SK-N-SH (cell line): ENCODE data around the gene KAT6B.

Source experiments
- CTCF ChIP-seq: fragments of 200-600 bp; sonication (generic); IDR thresholded peaks from 2 replicates; pipeline ENCODE4 v1.6.1; 2017; ENCODE audit warnings: antibody characterized with exemption, mild to moderate bottlenecking, moderate library complexity
- GABPA ChIP-seq: IDR thresholded peaks from 2 replicates; pipeline ENCODE4 v1.4.0; 2012; ENCODE audit warnings: low read depth, mild to moderate bottlenecking
- GATA2 ChIP-seq: sonication (generic); formaldehyde crosslinking; IDR thresholded peaks from 2 replicates; pipeline ENCODE4 v1.5.0; 2020; ENCODE audit warnings: mild to moderate bottlenecking, missing genetic modification reagents
- MAX ChIP-seq: IDR thresholded peaks from 2 replicates; pipeline ENCODE4 v1.4.0; 2012; ENCODE audit warnings: low read depth
- POLR2AphosphoS5 ChIP-seq: IDR thresholded peaks from 2 replicates; pipeline ENCODE4 v1.6.1; 2012; ENCODE audit warnings: low read depth, low read length
- TAF1 ChIP-seq: IDR thresholded peaks from 2 replicates; pipeline ENCODE4 v1.6.1; 2012; ENCODE audit warnings: low read depth, mild to moderate bottlenecking, low read length, moderate library complexity, borderline replicate concordance
- USF2 ChIP-seq: fragments of 150-350 bp; IDR thresholded peaks from 2 replicates; pipeline ENCODE4 v1.6.1; 2017; ENCODE audit warnings: antibody characterized with exemption, low read length, low read depth, borderline replicate concordance

GRCh38 chr10:74903491-74903890, 77.1 kb downstream of the KAT6B start:
- no peak for TF ChIP-seq CTCF
- no peak for TF ChIP-seq TAF1
- TF ChIP-seq MAX = no peak
- TF ChIP-seq GABPA = no peak
- TF ChIP-seq USF2 = no peak
- TF ChIP-seq GATA2 (CRISPR knock-in tag) = no peak
- no peak for TF ChIP-seq POLR2AphosphoS5
